Endothelial cell of umbilical vein (primary cell): ENCODE measurements around the gene MTARC2.

Experiments used
- CTCF ChIP-seq, 2 donors: IDR thresholded peaks; 1 replicate in 1 of 2; 2 replicates in 1 of 2; pipeline ENCODE4 v1.5.1; 2011; ENCODE audit warnings: low read length in 2 of 2, mild to moderate bottlenecking in 2 of 2, moderate library complexity in 2 of 2, control low read depth in 1 of 2, inconsistent platforms in 1 of 2, low read depth in 1 of 2; ENCODE audit not compliant: insufficient read depth in 1 of 2; ENCODE audit errors: extremely low read depth in 1 of 2
- EZH2 ChIP-seq: IDR thresholded peaks from 2 replicates; pipeline ENCODE4 v1.6.1; 2012; ENCODE audit warnings: borderline replicate concordance, low read depth, mild to moderate bottlenecking, moderate library complexity, low read length, inconsistent platforms; ENCODE audit not compliant: severe bottlenecking
- FOS ChIP-seq: IDR thresholded peaks from 2 replicates; pipeline ENCODE4 v1.6.1; 2011; ENCODE audit warnings: mild to moderate bottlenecking, low read length, moderate library complexity, borderline replicate concordance; ENCODE audit not compliant: insufficient read depth
- POLR2A ChIP-seq: IDR thresholded peaks from 2 replicates; pipeline ENCODE4 v1.6.1; 2012; ENCODE audit warnings: low read depth, mild to moderate bottlenecking, control low read depth, low read length
- POLR2AphosphoS5 ChIP-seq: IDR thresholded peaks from 2 replicates; pipeline ENCODE4 v1.6.1; 2012; ENCODE audit warnings: low read depth, mild to moderate bottlenecking, control low read depth, low read length, moderate library complexity; ENCODE audit not compliant: insufficient read depth
- TF ChIP-seq, protein P1 (sequence below): IDR thresholded peaks from 2 replicates; pipeline ENCODE4 v1.6.1; 2011; ENCODE audit not compliant: insufficient read depth, insufficient read length

GRCh38 chr1:220770245-220770913 lies 22.3 kb downstream of the MTARC2 start:
- TF ChIP-seq CTCF (IDR thresholded peaks at IDR 0.05; ENCODE audit: extremely low read depth in 1 of 2, insufficient read depth in 1 of 2, low read depth in 1 of 2, low read length in 2 of 2), result no peak
- no peak for TF ChIP-seq POLR2A
- no peak for TF ChIP-seq EZH2
- no peak for TF ChIP-seq FOS
- TF ChIP-seq POLR2AphosphoS5, result no peak
- TF ChIP-seq, protein P1, sequence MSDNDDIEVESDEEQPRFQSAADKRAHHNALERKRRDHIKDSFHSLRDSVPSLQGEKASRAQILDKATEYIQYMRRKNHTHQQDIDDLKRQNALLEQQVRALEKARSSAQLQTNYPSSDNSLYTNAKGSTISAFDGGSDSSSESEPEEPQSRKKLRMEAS, result no peak
